Panc1 (cell line): Measurements from ENCODE around the gene PTTG2. TPM values are rescaled to one million over a fixed set of nuclear protein-coding genes. Genes with fewer than 3 reads are reported as not detected.

Experiments used
- ATAC-seq: fragments of 200-7000 bp; cut with Tn5 transposase; 2 replicates; pipeline ENCODE4 v1.9.1; 2020; ENCODE audit warnings: mild to moderate bottlenecking, moderate library complexity
- BruUV-seq: library from RNA; stranded (reverse); fragments of 400-500 nt; replicated peaks from 2 replicates; lab custom pipeline; 2021; lab: Mats Ljungman, UMichigan
- CTCF ChIA-PET: fragments of 300-600 bp; sonication (Branson Sonifier 250); formaldehyde crosslinking; loops from one replicate; lab custom pipeline; 2022; ENCODE audit warnings: antibody characterized with exemption; lab: Charles Lee
- POLR2A ChIA-PET: fragments of 300-600 bp; sonication (Branson Sonifier 250); formaldehyde crosslinking; loops from one replicate; lab custom pipeline; 2022; ENCODE audit warnings: antibody characterized with exemption; lab: Charles Lee
- DNase-seq: peaks from one replicate; pipeline ENCODE4 v3.0.0-alpha.2; 2010; ENCODE audit warnings: low read depth, low spot score
- H3K27ac ChIP-seq: 2 replicates; pipeline ENCODE4 v1.5.1; 2011; ENCODE audit warnings: mild to moderate bottlenecking, low read length, inconsistent platforms
- H3K27me3 ChIP-seq: fragments of 200-500 bp; sonication (Bioruptor generic); 2 replicates; pipeline ENCODE4 v1.6.0; 2014; ENCODE audit warnings: low read length, inconsistent platforms; ENCODE audit not compliant: control insufficient read depth, insufficient read depth
- H3K36me3 ChIP-seq: fragments of 200-500 bp; sonication (Bioruptor generic); 2 replicates; pipeline ENCODE4 v1.5.1; 2014; ENCODE audit warnings: inconsistent platforms, mild to moderate bottlenecking, low read length, moderate library complexity; ENCODE audit not compliant: control insufficient read depth, insufficient read depth
- H3K4me1 ChIP-seq: 2 replicates; pipeline ENCODE4 v1.5.1; 2011; ENCODE audit warnings: inconsistent platforms, mild to moderate bottlenecking, low read length, moderate library complexity; ENCODE audit not compliant: control insufficient read depth, insufficient read depth
- H3K4me3 ChIP-seq, 2 experiments: 2 replicates each; pipeline ENCODE4 v1.5.1; 2011 to 2012; ENCODE audit warnings: low read depth in 2 of 2, low read length in 2 of 2, mild to moderate bottlenecking in 2 of 2, inconsistent platforms in 1 of 2, moderate library complexity in 1 of 2
- H3K9me3 ChIP-seq: fragments of 200-500 bp; sonication (Bioruptor generic); 2 replicates; pipeline ENCODE4 v1.5.1; 2014; ENCODE audit warnings: low read depth, mild to moderate bottlenecking, inconsistent platforms, low read length, moderate library complexity; ENCODE audit not compliant: control insufficient read depth, insufficient read depth
- POLR2AphosphoS5 ChIP-seq: IDR thresholded peaks from 2 replicates; pipeline ENCODE4 v1.6.1; 2012; ENCODE audit warnings: mild to moderate bottlenecking, low read depth, low read length, moderate library complexity
- SIN3A ChIP-seq: IDR thresholded peaks from 2 replicates; pipeline ENCODE4 v1.6.1; 2012; ENCODE audit warnings: low read depth, mild to moderate bottlenecking, low read length, moderate library complexity, borderline replicate concordance; ENCODE audit not compliant: insufficient read depth
- TCF7L2 ChIP-seq: IDR thresholded peaks from 2 replicates; pipeline ENCODE4 v1.6.1; 2011; ENCODE audit warnings: mild to moderate bottlenecking, low read depth, low read length, inconsistent platforms
- in situ Hi-C: cut with HindIII; loops from 2 replicates; pipeline ENCODE4 v1.10.0; 2016; ENCODE audit warnings: low sequenced_read_pairs, low pct_unique_long_range_greater_than_20kb
- intact Hi-C: fragments of 100-400 bp; cut with micrococcal nuclease; formaldehyde crosslinking; loops from one replicate; pipeline ENCODE4 v1.10.0; 2022; ENCODE audit not compliant: unreplicated experiment
- total RNA-seq: library from RNA; stranded (reverse); gene quantifications from one replicate; pipeline ENCODE4 v1.2.1, GENCODE V29; 2021; ENCODE audit not compliant: unreplicated experiment
- TF ChIP-seq, protein P1 (sequence below): fragments of 450-650 bp; IDR thresholded peaks from 2 replicates; pipeline ENCODE4 v1.5.1; 2017; ENCODE audit warnings: mild to moderate bottlenecking
- TF ChIP-seq, protein P2 (sequence below), 2 experiments: IDR thresholded peaks; 2 replicates each; pipeline ENCODE4 v1.6.1; 2011 to 2012; ENCODE audit warnings: low read depth in 2 of 2, control low read depth in 1 of 2, low read length in 1 of 2, mild to moderate bottlenecking in 1 of 2, moderate library complexity in 1 of 2; ENCODE audit not compliant: insufficient read depth in 1 of 2

The PTTG2 gene
- total RNA-seq, 1 experiment from 2014 or later = not detected

DNA sequence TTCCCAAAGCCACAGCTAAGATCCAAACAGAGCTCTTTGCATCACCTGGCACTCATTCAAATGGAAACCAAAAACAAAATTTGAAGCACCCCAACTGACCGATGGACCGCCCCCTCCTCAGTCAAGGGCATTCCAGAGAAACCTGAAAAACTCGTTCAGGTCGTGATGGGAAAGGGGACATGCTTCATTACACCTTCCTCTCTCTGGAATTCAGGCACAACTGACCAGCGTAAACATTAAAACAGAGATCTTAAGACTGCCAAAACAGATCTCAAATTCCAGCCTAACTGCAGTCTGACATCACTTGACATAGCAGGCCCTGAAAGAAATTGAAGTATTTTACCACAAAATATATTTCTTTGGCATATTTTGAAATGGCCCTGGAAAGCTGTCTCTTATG, 28.5 kb downstream of the PTTG2 start:
- POLR2A ChIA-PET = no interaction called here
- in situ Hi-C loops (no loop called here), intact Hi-C loops (no loop called here)
- CTCF ChIA-PET = interaction anchor here (0.5 kb wide), 1 partner anchor 331 kb away, joined by 5 read pairs; no protein-coding TSS in a partner anchor
- H3K27me3 ChIP-seq = no peaks in the 10 kb centered on the region
- ATAC-seq (no peak), DNase-seq (no peak)
- BruUV-seq = no TSS peak
- H3K9me3 ChIP-seq = no peaks in the 10 kb centered on the region
- TF ChIP-seq, protein P1, sequence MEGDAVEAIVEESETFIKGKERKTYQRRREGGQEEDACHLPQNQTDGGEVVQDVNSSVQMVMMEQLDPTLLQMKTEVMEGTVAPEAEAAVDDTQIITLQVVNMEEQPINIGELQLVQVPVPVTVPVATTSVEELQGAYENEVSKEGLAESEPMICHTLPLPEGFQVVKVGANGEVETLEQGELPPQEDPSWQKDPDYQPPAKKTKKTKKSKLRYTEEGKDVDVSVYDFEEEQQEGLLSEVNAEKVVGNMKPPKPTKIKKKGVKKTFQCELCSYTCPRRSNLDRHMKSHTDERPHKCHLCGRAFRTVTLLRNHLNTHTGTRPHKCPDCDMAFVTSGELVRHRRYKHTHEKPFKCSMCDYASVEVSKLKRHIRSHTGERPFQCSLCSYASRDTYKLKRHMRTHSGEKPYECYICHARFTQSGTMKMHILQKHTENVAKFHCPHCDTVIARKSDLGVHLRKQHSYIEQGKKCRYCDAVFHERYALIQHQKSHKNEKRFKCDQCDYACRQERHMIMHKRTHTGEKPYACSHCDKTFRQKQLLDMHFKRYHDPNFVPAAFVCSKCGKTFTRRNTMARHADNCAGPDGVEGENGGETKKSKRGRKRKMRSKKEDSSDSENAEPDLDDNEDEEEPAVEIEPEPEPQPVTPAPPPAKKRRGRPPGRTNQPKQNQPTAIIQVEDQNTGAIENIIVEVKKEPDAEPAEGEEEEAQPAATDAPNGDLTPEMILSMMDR = no peak
- TF ChIP-seq SIN3A = no peak
- TF ChIP-seq, protein P2, sequence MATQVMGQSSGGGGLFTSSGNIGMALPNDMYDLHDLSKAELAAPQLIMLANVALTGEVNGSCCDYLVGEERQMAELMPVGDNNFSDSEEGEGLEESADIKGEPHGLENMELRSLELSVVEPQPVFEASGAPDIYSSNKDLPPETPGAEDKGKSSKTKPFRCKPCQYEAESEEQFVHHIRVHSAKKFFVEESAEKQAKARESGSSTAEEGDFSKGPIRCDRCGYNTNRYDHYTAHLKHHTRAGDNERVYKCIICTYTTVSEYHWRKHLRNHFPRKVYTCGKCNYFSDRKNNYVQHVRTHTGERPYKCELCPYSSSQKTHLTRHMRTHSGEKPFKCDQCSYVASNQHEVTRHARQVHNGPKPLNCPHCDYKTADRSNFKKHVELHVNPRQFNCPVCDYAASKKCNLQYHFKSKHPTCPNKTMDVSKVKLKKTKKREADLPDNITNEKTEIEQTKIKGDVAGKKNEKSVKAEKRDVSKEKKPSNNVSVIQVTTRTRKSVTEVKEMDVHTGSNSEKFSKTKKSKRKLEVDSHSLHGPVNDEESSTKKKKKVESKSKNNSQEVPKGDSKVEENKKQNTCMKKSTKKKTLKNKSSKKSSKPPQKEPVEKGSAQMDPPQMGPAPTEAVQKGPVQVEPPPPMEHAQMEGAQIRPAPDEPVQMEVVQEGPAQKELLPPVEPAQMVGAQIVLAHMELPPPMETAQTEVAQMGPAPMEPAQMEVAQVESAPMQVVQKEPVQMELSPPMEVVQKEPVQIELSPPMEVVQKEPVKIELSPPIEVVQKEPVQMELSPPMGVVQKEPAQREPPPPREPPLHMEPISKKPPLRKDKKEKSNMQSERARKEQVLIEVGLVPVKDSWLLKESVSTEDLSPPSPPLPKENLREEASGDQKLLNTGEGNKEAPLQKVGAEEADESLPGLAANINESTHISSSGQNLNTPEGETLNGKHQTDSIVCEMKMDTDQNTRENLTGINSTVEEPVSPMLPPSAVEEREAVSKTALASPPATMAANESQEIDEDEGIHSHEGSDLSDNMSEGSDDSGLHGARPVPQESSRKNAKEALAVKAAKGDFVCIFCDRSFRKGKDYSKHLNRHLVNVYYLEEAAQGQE (IDR thresholded peaks at IDR 0.05; ENCODE audit: insufficient read depth in 1 of 2, low read depth in 2 of 2, low read length in 1 of 2) = no peak
- TF ChIP-seq TCF7L2 = no peak
- no peak for TF ChIP-seq POLR2AphosphoS5
- H3K27ac ChIP-seq = no peak overlapping the region
- H3K4me3 ChIP-seq = no peak overlapping the region
- no peaks in the 10 kb centered on the region for H3K36me3 ChIP-seq
- no peaks in the 10 kb centered on the region for H3K4me1 ChIP-seq

GRCh38 chr4:37989398-37990260, 29.4 kb downstream of the PTTG2 start:
- in situ Hi-C loops (no loop called here), intact Hi-C loops (no loop called here)
- Histone ChIP-seq H3K27me3 (no peaks in the 10 kb centered on the region), H3K4me1 (no peaks in the 10 kb centered on the region), H3K27ac (no peak overlapping the region), H3K9me3 (no peaks in the 10 kb centered on the region), H3K4me3 (no peak overlapping the region), H3K36me3 (no peaks in the 10 kb centered on the region)
- ATAC-seq (no peak), DNase-seq (no peak)
- ChIA-PET CTCF (no interaction called here), POLR2A (no interaction called here)
- TF ChIP-seq, protein P1 = no peak
- TF ChIP-seq POLR2AphosphoS5 (no peak), TCF7L2 (no peak), SIN3A (no peak)
- BruUV-seq = no TSS peak
